Mammary epithelial cell (primary cell): Measurements from ENCODE around the gene CUL4A.

Experiments
- EZH2 ChIP-seq: IDR thresholded peaks from 2 replicates; pipeline ENCODE4 v1.6.1; 2012; ENCODE audit warnings: low read length, inconsistent platforms, borderline replicate concordance
- TF ChIP-seq, protein P1 (sequence below), 2 donors: IDR thresholded peaks in 1 of 2; conservative IDR thresholded peaks in 1 of 2; 2 replicates each; pipeline ENCODE4 v1.5.1; 2011 to 2012; ENCODE audit warnings: inconsistent platforms in 2 of 2, low read length in 2 of 2, mild to moderate bottlenecking in 2 of 2, control low read depth in 1 of 2, low read depth in 1 of 2; ENCODE audit not compliant: insufficient read depth in 1 of 2; ENCODE audit errors: extremely low read depth in 1 of 2

- TF ChIP-seq, protein P1, sequence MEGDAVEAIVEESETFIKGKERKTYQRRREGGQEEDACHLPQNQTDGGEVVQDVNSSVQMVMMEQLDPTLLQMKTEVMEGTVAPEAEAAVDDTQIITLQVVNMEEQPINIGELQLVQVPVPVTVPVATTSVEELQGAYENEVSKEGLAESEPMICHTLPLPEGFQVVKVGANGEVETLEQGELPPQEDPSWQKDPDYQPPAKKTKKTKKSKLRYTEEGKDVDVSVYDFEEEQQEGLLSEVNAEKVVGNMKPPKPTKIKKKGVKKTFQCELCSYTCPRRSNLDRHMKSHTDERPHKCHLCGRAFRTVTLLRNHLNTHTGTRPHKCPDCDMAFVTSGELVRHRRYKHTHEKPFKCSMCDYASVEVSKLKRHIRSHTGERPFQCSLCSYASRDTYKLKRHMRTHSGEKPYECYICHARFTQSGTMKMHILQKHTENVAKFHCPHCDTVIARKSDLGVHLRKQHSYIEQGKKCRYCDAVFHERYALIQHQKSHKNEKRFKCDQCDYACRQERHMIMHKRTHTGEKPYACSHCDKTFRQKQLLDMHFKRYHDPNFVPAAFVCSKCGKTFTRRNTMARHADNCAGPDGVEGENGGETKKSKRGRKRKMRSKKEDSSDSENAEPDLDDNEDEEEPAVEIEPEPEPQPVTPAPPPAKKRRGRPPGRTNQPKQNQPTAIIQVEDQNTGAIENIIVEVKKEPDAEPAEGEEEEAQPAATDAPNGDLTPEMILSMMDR (conservative IDR thresholded peaks at IDR 0.05 in 1 of 2, IDR thresholded peaks at IDR 0.05 in 1 of 2; ENCODE audit: extremely low read depth in 1 of 2, insufficient read depth in 1 of 2, low read depth in 1 of 2, low read length in 2 of 2): no peak
- TF ChIP-seq EZH2: no peak
These were observed 29.9 kb downstream of the CUL4A start for GRCh38 chr13:113239357-113239756.
